GM11168 (cell line): ENCODE measurements around the gene HS2ST1.
"Not testable (repeated sequence)": the region's sequence is repeated elsewhere in the genome, so short reads cannot be mapped to it uniquely, and the experiment has no call there.

Experiments used
- in situ Hi-C: fragments of 300-500 bp; cut with MboI; formaldehyde crosslinking; loops from one replicate; pipeline ENCODE4 v1.12.0; 2022; ENCODE audit warnings: low sequenced_read_pairs; ENCODE audit not compliant: unreplicated experiment

Gene HS2ST1

GRCh38 chr1:86924324-86924960, 10.0 kb downstream of the HS2ST1 start:
- in situ Hi-C loops: no loop called here

DNA sequence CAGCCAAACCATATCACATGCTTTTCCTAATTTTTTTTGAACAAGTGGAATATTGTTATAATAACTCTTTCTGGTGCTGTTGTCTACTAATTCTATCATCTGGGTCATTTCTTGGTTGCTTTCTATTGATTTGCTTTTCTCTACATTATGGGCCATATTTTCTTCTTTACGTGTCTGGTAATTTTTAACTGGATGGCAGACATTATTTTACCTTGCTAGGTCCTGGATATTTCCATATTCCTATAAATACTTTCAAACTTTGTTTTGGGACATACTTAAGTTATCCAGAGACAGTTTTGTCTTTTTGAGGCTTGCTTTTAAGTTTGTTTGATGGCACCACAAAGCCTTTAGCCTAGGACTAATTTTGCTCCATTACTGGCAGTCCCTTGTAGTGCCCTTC, 11.3 kb downstream of the HS2ST1 start:
- in situ Hi-C loops: no loop called here

DNA sequence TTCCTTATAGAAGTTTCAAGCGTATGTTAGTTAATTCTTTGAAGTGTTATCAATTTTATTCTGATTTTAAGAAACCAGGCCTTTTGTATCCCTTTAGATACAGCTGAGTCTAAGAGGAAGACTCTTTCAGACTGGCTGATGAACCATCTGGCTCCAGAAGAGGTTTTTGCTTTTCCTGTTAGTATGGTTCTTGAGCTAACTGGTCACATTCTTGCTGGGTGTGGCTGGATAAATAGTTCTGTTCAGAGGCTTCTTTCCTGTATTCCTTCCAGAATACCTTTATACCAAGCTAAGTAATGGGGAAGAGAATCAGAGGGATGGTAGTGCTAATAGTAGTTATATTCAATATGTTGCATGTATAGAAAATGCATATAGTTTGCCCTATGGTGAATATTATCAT, 12.4 kb downstream of the HS2ST1 start:
- in situ Hi-C loops: no loop called here

- in situ Hi-C loops: no loop called here
Observed at GRCh38 chr1:86928819-86929218, 14.4 kb downstream of the HS2ST1 start.

- in situ Hi-C loops: loop anchor here (10.0 kb wide), 1 partner anchor 152 kb away; no protein-coding TSS in a partner anchor
Observed at GRCh38 chr1:86933051-86933450, 18.6 kb downstream of the HS2ST1 start.

DNA sequence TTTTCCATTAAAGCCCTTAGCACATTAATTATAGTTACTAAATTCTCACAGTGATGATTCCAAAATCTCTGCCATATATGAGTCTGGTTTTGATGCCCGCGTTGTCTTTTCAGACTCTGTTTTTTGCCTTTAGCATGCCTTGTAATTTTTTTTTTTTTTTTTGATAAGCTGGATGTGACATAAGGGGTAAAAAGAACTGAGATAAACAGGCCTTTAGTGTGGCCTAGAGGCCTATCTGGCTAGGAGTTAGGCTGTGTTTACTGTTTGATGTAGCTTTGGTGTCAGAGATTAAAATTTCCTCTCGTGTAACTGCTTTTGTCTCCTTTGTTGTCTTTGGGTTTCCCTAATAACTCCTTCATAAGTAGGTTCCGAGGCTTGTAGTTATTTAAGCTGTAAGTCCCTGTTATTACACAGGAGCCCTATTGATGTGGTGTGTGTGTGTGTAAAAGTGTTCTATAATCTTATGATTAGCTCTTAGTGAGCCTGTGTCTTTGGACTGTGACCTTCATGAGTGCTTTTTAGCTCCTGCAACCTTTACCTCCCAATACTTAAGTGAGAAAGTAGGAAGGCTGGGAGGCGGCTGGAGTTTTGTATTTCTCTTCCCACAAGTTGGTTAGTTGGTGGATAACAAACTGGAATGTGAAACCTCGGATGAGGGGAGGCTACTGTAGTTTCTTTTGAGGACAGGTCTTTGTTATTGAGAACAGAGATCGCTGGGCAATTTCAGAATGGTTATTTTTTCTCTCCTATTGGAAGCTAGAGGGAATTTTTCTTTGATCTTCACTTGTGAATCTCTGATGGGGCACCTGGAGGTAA, 19.3 kb downstream of the HS2ST1 start:
- in situ Hi-C loops: loop anchor here (10.0 kb wide), 1 partner anchor 151 kb away; no protein-coding TSS in a partner anchor

DNA sequence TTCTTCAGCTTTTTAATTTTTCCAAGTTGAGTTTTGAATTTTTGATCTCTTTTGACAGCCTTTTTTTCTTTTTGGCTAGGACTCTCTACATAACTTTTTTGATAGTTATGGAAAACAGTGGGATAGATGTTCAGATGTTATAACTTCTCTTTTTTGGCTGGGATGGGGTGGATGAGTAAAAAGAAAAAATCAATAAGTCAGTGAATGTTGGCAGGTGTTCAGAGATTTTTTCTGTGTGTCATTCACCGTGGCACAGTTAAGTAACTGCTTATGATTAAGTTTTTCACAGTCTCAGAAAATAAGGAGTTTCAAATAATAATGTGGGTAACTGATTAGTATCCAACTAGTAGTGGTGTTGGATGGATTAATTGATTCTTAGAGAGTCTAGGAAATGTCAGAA, 24.0 kb downstream of the HS2ST1 start:
- in situ Hi-C loops: loop anchor here (10.0 kb wide), 1 partner anchor 146 kb away; no protein-coding TSS in a partner anchor

- in situ Hi-C loops: loop anchor here (10.0 kb wide), 1 partner anchor 146 kb away; no protein-coding TSS in a partner anchor
Observed at GRCh38 chr1:86938855-86939254, 24.4 kb downstream of the HS2ST1 start.

DNA sequence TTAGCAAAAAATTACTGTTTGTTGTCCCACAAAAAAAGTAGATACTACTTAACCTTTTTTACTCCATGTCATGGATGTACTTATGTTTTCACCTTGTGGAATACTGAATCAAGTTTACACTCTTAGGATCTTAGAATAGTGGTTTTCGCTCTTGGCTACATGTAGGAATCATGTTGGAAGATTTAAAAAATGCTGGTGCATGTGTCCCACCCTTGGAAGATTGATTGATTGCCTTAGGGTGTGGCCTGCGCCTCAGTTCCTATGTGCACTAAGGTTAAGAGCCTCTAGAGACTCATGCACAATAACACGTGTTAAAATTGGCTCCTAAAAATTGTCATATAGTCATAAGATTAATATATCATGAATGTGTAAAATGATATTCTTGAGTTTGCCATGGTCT, 25.0 kb downstream of the HS2ST1 start:
- in situ Hi-C loops: loop anchor here (10.0 kb wide), 1 partner anchor 145 kb away; no protein-coding TSS in a partner anchor

GRCh38 chr1:86940599-86940998, 26.2 kb downstream of the HS2ST1 start:
- in situ Hi-C loops: no loop called here

GRCh38 chr1:86942042-86942441, 27.6 kb downstream of the HS2ST1 start:
- in situ Hi-C loops: no loop called here

GRCh38 chr1:86942743-86943142, 28.3 kb downstream of the HS2ST1 start:
- in situ Hi-C loops: no loop called here

DNA sequence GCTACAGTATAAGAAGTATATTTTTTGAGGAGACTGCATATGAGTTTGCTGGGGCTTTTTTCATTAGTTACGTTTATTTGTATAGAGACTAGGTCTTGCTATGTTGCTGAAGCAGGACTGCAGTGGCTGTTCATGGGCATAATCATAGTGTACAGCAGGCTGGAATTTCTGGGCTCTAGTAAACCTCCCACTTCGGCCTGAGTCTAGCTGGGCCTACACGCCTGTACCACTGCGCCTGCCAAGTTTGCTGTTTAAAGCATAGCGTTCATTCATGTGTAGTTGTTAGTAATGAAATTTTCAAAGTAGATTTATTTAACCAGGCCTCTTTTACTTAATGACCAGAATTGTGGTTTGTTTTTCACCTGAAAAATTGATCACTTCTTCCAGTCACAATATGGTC, 33.8 kb downstream of the HS2ST1 start:
- in situ Hi-C loops: no loop called here

DNA sequence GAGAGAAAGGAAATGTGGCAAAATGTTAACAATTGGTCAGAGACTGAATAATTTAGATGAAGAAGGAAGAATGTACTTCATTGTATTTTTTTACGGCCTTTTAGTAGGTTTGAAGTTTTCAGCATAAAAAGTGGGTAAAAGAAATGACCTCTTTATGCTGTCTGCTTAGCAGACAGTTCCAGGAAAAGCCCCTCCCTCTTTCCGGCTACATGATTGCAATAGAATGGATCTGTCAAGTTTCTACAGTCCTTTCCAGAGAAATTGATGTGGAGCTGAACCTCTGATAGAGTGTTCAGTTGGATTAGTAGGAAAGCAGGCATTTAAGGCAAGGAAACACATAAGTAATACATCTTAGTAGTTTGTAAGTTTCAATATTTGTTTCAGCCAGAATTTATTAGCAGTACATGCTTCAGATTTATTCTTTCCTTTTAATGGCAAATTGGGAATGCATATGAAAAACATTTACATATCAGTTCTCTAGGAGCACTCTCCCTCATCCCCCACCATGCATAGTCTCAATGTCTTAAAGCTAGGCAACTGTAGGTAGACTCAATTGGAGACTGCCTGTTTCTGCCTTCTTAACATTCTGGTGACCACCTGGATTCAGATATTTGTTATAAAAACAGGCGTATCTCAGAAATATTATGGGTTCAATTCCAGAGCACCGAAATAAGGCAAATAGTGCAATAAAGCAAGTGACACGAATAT, 36.4 kb downstream of the HS2ST1 start:
- in situ Hi-C loops: no loop called here

- in situ Hi-C loops: no loop called here
Observed at GRCh38 chr1:86951430-86951829, 37.0 kb downstream of the HS2ST1 start.

DNA sequence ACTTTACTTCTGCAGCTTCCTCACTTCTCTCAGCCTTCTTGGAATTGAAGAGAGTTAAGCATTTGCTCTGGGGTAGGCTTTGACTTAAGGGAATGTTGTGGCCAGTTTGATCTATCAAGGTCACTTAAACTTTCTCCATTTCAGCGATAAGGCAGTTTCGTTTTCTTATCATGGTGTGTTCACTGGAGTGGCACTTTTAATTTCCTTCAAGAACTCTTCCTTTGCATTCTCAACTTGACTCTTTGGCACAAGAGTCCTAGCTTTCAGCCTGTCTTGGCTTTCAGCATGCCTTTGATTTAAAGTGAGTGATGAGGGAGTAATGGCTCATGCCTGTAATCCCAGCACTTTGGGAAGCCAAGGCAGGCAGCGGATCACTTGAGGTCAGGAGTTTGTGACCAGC, 38.7 kb downstream of the HS2ST1 start:
- in situ Hi-C loops: no loop called here

DNA sequence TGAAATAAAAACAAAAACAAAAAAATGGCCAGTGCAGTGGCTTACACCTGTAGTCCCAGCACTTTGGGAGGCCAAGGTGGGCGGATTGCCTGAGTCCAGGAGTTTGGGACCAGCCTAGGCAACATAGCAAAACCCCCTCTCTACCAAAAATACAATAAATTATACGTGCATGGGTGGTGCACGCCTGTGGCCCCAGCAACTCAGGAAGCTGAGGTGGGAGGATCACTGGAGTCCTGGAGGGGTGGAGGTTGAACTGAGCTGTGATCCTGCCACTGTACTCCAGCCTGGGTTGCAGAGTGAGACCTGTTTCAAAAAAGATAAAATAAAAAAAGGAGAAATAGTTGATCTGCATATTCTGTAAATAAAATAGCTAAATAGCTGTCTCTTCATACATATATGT, 41.2 kb downstream of the HS2ST1 start:
- in situ Hi-C loops: no loop called here

DNA sequence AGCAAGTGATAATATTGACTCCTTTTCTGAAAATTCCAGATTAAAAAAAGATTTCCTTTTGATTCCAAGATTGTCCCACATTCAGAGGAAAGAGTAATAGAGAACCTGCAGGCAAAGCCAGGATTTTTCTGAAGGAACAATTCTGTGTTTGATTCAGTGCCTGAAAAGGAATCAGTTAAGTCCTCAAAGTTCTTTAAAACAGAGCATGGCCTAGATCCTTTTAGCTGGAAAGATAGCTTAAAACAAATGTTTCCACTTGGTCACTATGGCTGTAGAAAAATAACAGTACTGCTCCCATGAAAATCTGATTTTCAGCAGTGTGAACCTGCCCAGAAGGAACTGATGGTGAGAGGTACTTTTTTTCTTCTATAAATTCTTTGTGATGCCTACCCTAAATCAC, 41.8 kb downstream of the HS2ST1 start:
- in situ Hi-C loops: no loop called here

DNA sequence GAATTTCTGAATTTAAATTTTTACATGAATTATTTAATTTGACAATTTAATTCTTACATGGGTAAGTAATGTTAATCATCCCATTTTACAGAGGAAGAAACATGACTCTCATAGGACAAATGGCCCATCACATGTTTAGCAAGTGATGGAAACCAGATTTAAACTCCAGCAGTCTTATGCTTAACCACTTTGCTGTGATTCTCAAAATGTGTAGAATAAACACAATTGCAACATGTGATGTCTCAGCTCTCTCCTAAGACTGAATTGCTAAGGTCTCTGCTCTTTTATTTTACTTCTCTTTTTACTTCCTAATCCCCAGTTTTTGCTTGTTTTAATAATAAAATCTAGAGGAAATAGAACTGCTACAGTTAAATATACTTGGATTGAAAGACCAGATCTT, 42.8 kb downstream of the HS2ST1 start:
- in situ Hi-C loops: no loop called here

GRCh38 chr1:86960548-86960947, 46.1 kb downstream of the HS2ST1 start:
- in situ Hi-C loops: no loop called here

DNA sequence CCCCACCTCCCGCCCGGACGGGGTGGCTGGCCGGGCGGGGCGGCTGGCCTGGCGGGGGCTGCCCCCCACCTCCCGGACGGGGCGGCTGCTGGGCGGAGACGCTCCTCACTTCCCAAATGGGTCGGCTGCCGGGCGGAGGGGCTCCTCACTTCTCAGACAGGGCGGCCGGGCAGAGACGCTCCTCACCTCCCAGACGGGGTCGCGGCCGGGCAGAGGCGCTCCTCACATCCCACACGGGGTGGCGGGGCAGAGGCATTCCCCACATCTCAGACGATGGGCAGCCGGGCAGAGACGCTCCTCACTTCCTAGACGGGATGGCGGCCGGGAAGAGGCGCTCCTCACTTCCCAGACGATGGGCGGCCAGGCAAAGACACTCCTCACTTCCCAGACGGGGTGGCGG, 49.4 kb downstream of the HS2ST1 start:
- in situ Hi-C loops: not testable (repeated sequence)
